Measurements from ENCODE around the gene ANAPC5. TPM values are rescaled to one million over a fixed set of nuclear protein-coding genes. Genes with fewer than 3 reads are reported as not detected.

The ANAPC5 gene
- total RNA-seq, 1 experiment from 2014 or later, result 101 TPM

DNA sequence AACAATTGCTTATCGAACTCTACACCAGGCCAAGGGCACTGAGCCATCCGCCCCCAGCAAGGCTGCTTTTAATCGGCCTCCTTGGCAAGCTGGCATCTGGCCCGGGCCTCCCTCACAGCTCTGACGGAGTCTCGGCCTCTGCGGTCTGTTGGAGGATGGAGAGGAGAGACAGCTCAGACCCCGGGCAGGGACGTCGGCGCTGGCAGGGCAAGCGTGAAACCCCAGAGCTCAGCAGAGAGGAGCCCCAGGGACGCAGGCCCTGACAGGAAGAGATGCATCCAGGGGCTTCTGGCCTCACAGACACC lies 73.2 kb downstream of the ANAPC5 start:
- no peak overlapping the region for H4K5ac ChIP-seq (ENCODE audit: insufficient read length, low read depth, low read length)
- peak overlapping the region; percentile 43 for H4K91ac ChIP-seq (ENCODE audit: insufficient read length, low read depth, low read length)
- no peak overlapping the region for H2AK5ac ChIP-seq (ENCODE audit: insufficient read length, low read length)
- no peak overlapping the region for H3K18ac ChIP-seq (ENCODE audit: insufficient read length, low read depth, low read length)
- H3K4me1 Mint-ChIP-seq, result peaks cover 25 to 33% of the 10 kb centered on the region in 2 experiments
- no peak overlapping the region; the same call in 1 of the 2 replicates for H3K4ac ChIP-seq (ENCODE audit: low read depth, low read length)
- no peak overlapping the region for H3K4me2 ChIP-seq (ENCODE audit: insufficient read depth, insufficient read length, low read length)
- no peaks in the 10 kb centered on the region for H3K79me1 ChIP-seq (ENCODE audit: insufficient read depth, low read depth, low read length, poor library complexity, severe bottlenecking)
- H2BK120ac ChIP-seq (ENCODE audit: low read depth, low read length, poor library complexity, severe bottlenecking), result no peak overlapping the region
- H2BK5ac ChIP-seq (ENCODE audit: insufficient read length, low read length), result no peak overlapping the region
- H3K23me2 ChIP-seq (ENCODE audit: insufficient read length, low read depth, low read length, poor library complexity, severe bottlenecking), result no peaks in the 10 kb centered on the region
- no peak overlapping the region for H3T11ph ChIP-seq (ENCODE audit: low read length)
- H4K8ac ChIP-seq (replicated peaks; ENCODE audit: insufficient read length, low read depth, low read length), result no peak overlapping the region
- no peak overlapping the region; the same call in 1 of the 2 replicates for H3K14ac ChIP-seq (ENCODE audit: insufficient read depth, low read length)
- H3K9me3 ChIP-seq (ENCODE audit: control insufficient read depth, low read depth, low read length), result no peaks in the 10 kb centered on the region
- no peaks in the 10 kb centered on the region for H3K79me2 ChIP-seq (ENCODE audit: insufficient read depth, low read length)
- no peak overlapping the region for H3K56ac ChIP-seq (ENCODE audit: insufficient read length, low read depth, low read length)
- no peak overlapping the region for H2BK20ac ChIP-seq (ENCODE audit: low read depth, low read length, poor library complexity, severe bottlenecking)
- no peaks in the 10 kb centered on the region for H3K27me3 Mint-ChIP-seq (ENCODE audit: low read depth)
- no peak overlapping the region for H2AFZ ChIP-seq (ENCODE audit: low read length)
- H3K9me3 Mint-ChIP-seq, result no peaks in the 10 kb centered on the region
- H3K36me3 Mint-ChIP-seq (ENCODE audit: insufficient read depth in 1 of 3, low read depth in 3 of 3), result peaks cover 1 to 19% (median 10%) of the 10 kb centered on the region in 3 experiments; a peak in 6 of 7 replicates
- H2BK12ac ChIP-seq (ENCODE audit: insufficient read length, low read depth, low read length), result no peak overlapping the region
- no peaks in the 10 kb centered on the region for H3K27me3 ChIP-seq (ENCODE audit: insufficient read depth, low read length)
- TF ChIP-seq, protein P1, sequence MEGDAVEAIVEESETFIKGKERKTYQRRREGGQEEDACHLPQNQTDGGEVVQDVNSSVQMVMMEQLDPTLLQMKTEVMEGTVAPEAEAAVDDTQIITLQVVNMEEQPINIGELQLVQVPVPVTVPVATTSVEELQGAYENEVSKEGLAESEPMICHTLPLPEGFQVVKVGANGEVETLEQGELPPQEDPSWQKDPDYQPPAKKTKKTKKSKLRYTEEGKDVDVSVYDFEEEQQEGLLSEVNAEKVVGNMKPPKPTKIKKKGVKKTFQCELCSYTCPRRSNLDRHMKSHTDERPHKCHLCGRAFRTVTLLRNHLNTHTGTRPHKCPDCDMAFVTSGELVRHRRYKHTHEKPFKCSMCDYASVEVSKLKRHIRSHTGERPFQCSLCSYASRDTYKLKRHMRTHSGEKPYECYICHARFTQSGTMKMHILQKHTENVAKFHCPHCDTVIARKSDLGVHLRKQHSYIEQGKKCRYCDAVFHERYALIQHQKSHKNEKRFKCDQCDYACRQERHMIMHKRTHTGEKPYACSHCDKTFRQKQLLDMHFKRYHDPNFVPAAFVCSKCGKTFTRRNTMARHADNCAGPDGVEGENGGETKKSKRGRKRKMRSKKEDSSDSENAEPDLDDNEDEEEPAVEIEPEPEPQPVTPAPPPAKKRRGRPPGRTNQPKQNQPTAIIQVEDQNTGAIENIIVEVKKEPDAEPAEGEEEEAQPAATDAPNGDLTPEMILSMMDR (conservative IDR thresholded peaks at IDR 0.05), result no peak
- no peak overlapping the region for H3K23ac ChIP-seq (ENCODE audit: insufficient read length, low read depth, low read length)
- H3K27ac ChIP-seq (ENCODE audit: insufficient read length, low read depth, low read length), result no peak overlapping the region
- H3K9ac ChIP-seq (ENCODE audit: extremely low read depth, insufficient read length, low read length), result no peak overlapping the region
- H3K4me1 ChIP-seq (ENCODE audit: insufficient read depth, low read length), result no peaks in the 10 kb centered on the region; the same call in 1 of the 2 replicates
- DNase-seq, result no peak
- H3K4me3 Mint-ChIP-seq, result no peak overlapping the region
- H4K20me1 ChIP-seq (ENCODE audit: control insufficient read depth, insufficient read depth, insufficient read length), result peaks cover 2% of the 10 kb centered on the region
- H3K27ac Mint-ChIP-seq, result peak overlapping the region; percentile 62 to 86 (median 78); a peak in 4 of 7 replicates
- no CpG with 5 or more reads among the region's 13 CpGs for WGBS (ENCODE audit: extremely low coverage, insufficient read length, low lambda C conversion rate)
- H2BK15ac ChIP-seq (ENCODE audit: low read depth, low read length), result no peak overlapping the region
